Parathyroid adenoma (tissue), 2 donors: ENCODE results near the gene MPHOSPH9.
"Not testable (repeated sequence)": the region's sequence is repeated elsewhere in the genome, so short reads cannot be mapped to it uniquely, and the experiment has no call there.

Experiments used
- H2AFZ ChIP-seq: fragments of 300-600 bp; sonication (generic); one replicate; pipeline ENCODE4 v1.7.0; 2017; ENCODE audit warnings: antibody characterized with exemption, mild to moderate bottlenecking
- H3K27ac ChIP-seq: fragments of 300-600 bp; sonication (generic); one replicate; pipeline ENCODE4 v1.7.0; 2017
- H3K27me3 ChIP-seq: fragments of 300-600 bp; sonication (generic); one replicate; pipeline ENCODE4 v1.7.0; 2017; ENCODE audit warnings: low read length; ENCODE audit not compliant: control insufficient read depth, insufficient read depth
- H3K36me3 ChIP-seq: fragments of 300-600 bp; sonication (generic); one replicate; pipeline ENCODE4 v1.7.0; 2017; ENCODE audit warnings: low read length; ENCODE audit not compliant: control insufficient read depth, insufficient read depth
- H3K4me1 ChIP-seq: fragments of 300-600 bp; sonication (generic); one replicate; pipeline ENCODE4 v1.7.0; 2017; ENCODE audit warnings: control low read depth
- H3K4me2 ChIP-seq: fragments of 300-600 bp; sonication (generic); one replicate; pipeline ENCODE4 v1.7.0; 2017; ENCODE audit warnings: low read length
- H3K4me3 ChIP-seq: fragments of 300-600 bp; sonication (generic); one replicate; pipeline ENCODE4 v1.7.0; 2017; ENCODE audit warnings: low read depth, low read length
- H3K79me2 ChIP-seq: fragments of 300-600 bp; sonication (generic); one replicate; pipeline ENCODE4 v1.7.0; 2017; ENCODE audit warnings: control low read depth
- H3K9ac ChIP-seq: fragments of 300-600 bp; sonication (generic); one replicate; pipeline ENCODE4 v1.7.0; 2017; ENCODE audit warnings: mild to moderate bottlenecking
- H3K9me3 ChIP-seq: fragments of 300-600 bp; sonication (generic); one replicate; pipeline ENCODE4 v1.7.0; 2017; ENCODE audit warnings: low read length; ENCODE audit not compliant: control insufficient read depth
- CTCF ChIP-seq: fragments of 300-600 bp; sonication (generic); IDR thresholded peaks from one replicate; pipeline ENCODE4 v1.7.0; 2017; ENCODE audit warnings: antibody characterized with exemption, mild to moderate bottlenecking
- donor health status: primary hyperparathyroidism.

Gene MPHOSPH9

GRCh38 chr12:123253641-123254459 is 20.9 kb upstream of the MPHOSPH9 start:
- Histone ChIP-seq H3K9me3 (no peaks in the 10 kb centered on the region), H3K36me3 (no peaks in the 10 kb centered on the region), H3K4me1 (peaks cover 3% of the 10 kb centered on the region), H2AFZ (no peak overlapping the region), H3K27ac (no peak overlapping the region), H3K79me2 (peaks cover 28% of the 10 kb centered on the region), H3K4me2 (no peak overlapping the region), H3K9ac (no peak overlapping the region), H3K4me3 (no peak overlapping the region), H3K27me3 (no peaks in the 10 kb centered on the region)
- no peak for TF ChIP-seq CTCF

- H3K79me2 ChIP-seq = peaks cover 41% of the 10 kb centered on the region
- not testable (repeated sequence) for H3K4me2 ChIP-seq, H2AFZ ChIP-seq, H3K27ac ChIP-seq, H3K4me3 ChIP-seq, H3K9ac ChIP-seq, H3K27me3 ChIP-seq, H3K36me3 ChIP-seq, H3K4me1 ChIP-seq, H3K9me3 ChIP-seq
Measured at GRCh38 chr12:123252365-123252764, 19.4 kb upstream of the MPHOSPH9 start.

- no peak overlapping the region for H3K9ac ChIP-seq
- H3K27ac ChIP-seq = no peak overlapping the region
Measured at GRCh38 chr12:123251403-123252076, 18.6 kb upstream of the MPHOSPH9 start.

GRCh38 chr12:123250471-123251383 is 17.8 kb upstream of the MPHOSPH9 start:
- Histone ChIP-seq H3K9me3 (no peaks in the 10 kb centered on the region), H3K27ac (no peak overlapping the region), H3K4me2 (no peak overlapping the region), H3K4me3 (no peak overlapping the region), H3K36me3 (no peaks in the 10 kb centered on the region), H3K27me3 (no peaks in the 10 kb centered on the region), H3K4me1 (peaks cover 3% of the 10 kb centered on the region), H3K79me2 (peaks cover 51% of the 10 kb centered on the region), H2AFZ (no peak overlapping the region), H3K9ac (no peak overlapping the region)
- no peak for TF ChIP-seq CTCF

More at GRCh38 chr12:123251403-123252076, 18.6 kb upstream of the MPHOSPH9 start:
- H3K9me3 ChIP-seq = no peaks in the 10 kb centered on the region
- no peak overlapping the region for H3K4me3 ChIP-seq
- no peaks in the 10 kb centered on the region for H3K27me3 ChIP-seq
- peaks cover 48% of the 10 kb centered on the region for H3K79me2 ChIP-seq
- H3K4me1 ChIP-seq = peaks cover 3% of the 10 kb centered on the region
- no peak overlapping the region for H3K4me2 ChIP-seq
- H2AFZ ChIP-seq = no peak overlapping the region
- no peaks in the 10 kb centered on the region for H3K36me3 ChIP-seq
- no peak for TF ChIP-seq CTCF

GRCh38 chr12:123248996-123249741 is 16.2 kb upstream of the MPHOSPH9 start:
- not testable (repeated sequence) for H3K36me3 ChIP-seq, H3K27ac ChIP-seq, H3K27me3 ChIP-seq, H2AFZ ChIP-seq, H3K4me3 ChIP-seq, H3K4me2 ChIP-seq, H3K9me3 ChIP-seq, H3K9ac ChIP-seq, H3K4me1 ChIP-seq
- H3K79me2 ChIP-seq = peaks cover 54% of the 10 kb centered on the region

- H3K79me2 ChIP-seq = peaks cover 49% of the 10 kb centered on the region
- H3K9me3 ChIP-seq, H3K9ac ChIP-seq, H3K27ac ChIP-seq, H2AFZ ChIP-seq, H3K4me2 ChIP-seq, H3K4me3 ChIP-seq, H3K27me3 ChIP-seq, H3K4me1 ChIP-seq, H3K36me3 ChIP-seq: not testable (repeated sequence)
Measured at GRCh38 chr12:123248129-123248528, 15.2 kb upstream of the MPHOSPH9 start.
